Retinal pigment epithelial cell (primary cell): ENCODE results near the gene KCTD19.
A peak's percentile ranks its signal among the peaks of the same experiment; 100 is the strongest.

Source experiments
- DNase-seq: peaks from one replicate; pipeline ENCODE4 v3.0.0-alpha.2; 2010; ENCODE audit warnings: low read depth
- H3K4me3 ChIP-seq: 2 replicates; pipeline ENCODE4 v1.5.1; 2011; ENCODE audit warnings: mild to moderate bottlenecking, low read length, control low read depth, moderate library complexity
- CTCF ChIP-seq: conservative IDR thresholded peaks from 2 replicates; pipeline ENCODE4 v1.5.1; 2011; ENCODE audit warnings: low read depth, low read length, control low read depth, inconsistent platforms

Gene KCTD19

GRCh38 chr16:67247192-67248072 is 79.1 kb downstream of the KCTD19 start, which contains the start of gene FHOD1:
FHOD1 (minus strand) TSS chr16:67247481; CDS start chr16:67247410, 71 bp downstream.
- no peak for TF ChIP-seq CTCF
- H3K4me3 ChIP-seq = peak within 1 kb of the TSS; percentile 69
- DNase-seq = peak; percentile 58

- DNase-seq = no peak
- TF ChIP-seq CTCF = peak; percentile 23
- peak overlapping the region; percentile 69 for H3K4me3 ChIP-seq
Measured at GRCh38 chr16:67246756-67247191, 79.8 kb downstream of the KCTD19 start.

- peak; percentile 50 for TF ChIP-seq CTCF
- DNase-seq = no peak
- H3K4me3 ChIP-seq = peak overlapping the region; percentile 69
Measured at GRCh38 chr16:67246081-67246755, 80.3 kb downstream of the KCTD19 start.

GRCh38 chr16:67245674-67246080 is 80.9 kb downstream of the KCTD19 start:
- DNase-seq = no peak
- H3K4me3 ChIP-seq = peak overlapping the region; percentile 69
- TF ChIP-seq CTCF = no peak

GRCh38 chr16:67245186-67245585 is 81.4 kb downstream of the KCTD19 start:
- no peak for DNase-seq
- TF ChIP-seq CTCF = no peak
- H3K4me3 ChIP-seq = no peak overlapping the region

GRCh38 chr16:67244387-67245185 is 82.0 kb downstream of the KCTD19 start:
- no peak overlapping the region for H3K4me3 ChIP-seq
- DNase-seq = no peak
- no peak for TF ChIP-seq CTCF
